HCT116 (cell line): ENCODE data around the gene SLC35D1. TPM values are rescaled to one million over a fixed set of nuclear protein-coding genes. Genes with fewer than 3 reads are reported as not detected.

Experiments used
- ATAC-seq: fragments of 200-7000 bp; cut with Tn5 transposase; 2 replicates; pipeline ENCODE4 v1.9.1; 2020; ENCODE audit warnings: mild to moderate bottlenecking, moderate library complexity
- BruUV-seq: library from RNA; stranded (reverse); fragments of 400-500 nt; replicated peaks from 2 replicates; lab custom pipeline; 2021; lab: Mats Ljungman, UMichigan
- CTCF ChIA-PET: fragments of 300-600 bp; sonication (Branson Sonifier 250); formaldehyde crosslinking; loops from one replicate; lab custom pipeline; 2021; ENCODE audit warnings: antibody characterized with exemption; lab: Charles Lee
- POLR2A ChIA-PET: fragments of 300-600, 350-600 bp; sonication (Branson Sonifier 250); formaldehyde crosslinking; loops from one replicate; lab custom pipeline; 2021; ENCODE audit warnings: antibody characterized with exemption; lab: Charles Lee
- RAD21 ChIA-PET, 2 experiments: fragments of 300-600 bp; sonication (Branson Sonifier 250); formaldehyde crosslinking; loops; one replicate each; lab custom pipeline; 2023; ENCODE audit warnings: low total read pairs in 2 of 2; ENCODE audit not compliant: uncharacterized antibody in 2 of 2, unreplicated experiment in 2 of 2, low non-redundant PET in 1 of 2; lab: Charles Lee
- DNase-seq: peaks from one replicate; pipeline ENCODE4 v3.0.0-alpha.2; 2010; ENCODE audit warnings: low read depth, low spot score
- H2AFZ ChIP-seq: fragments of 200-600 bp; shearing (Covaris generic), sonication (generic); 2 replicates; pipeline ENCODE4 v1.6.1; 2017; ENCODE audit warnings: low read depth, mixed run types, mixed read lengths, antibody characterized with exemption, low read length; ENCODE audit not compliant: poor library complexity, severe bottlenecking
- H3K27ac ChIP-seq: 2 replicates; pipeline ENCODE4 v1.5.1; 2012; ENCODE audit warnings: low read depth, low read length
- H3K27me3 ChIP-seq: fragments of 200-600 bp; sonication (generic); 2 replicates; pipeline ENCODE4 v1.6.1; 2016; ENCODE audit warnings: mixed run types, low read length, mixed read lengths; ENCODE audit not compliant: insufficient read depth
- H3K36me3 ChIP-seq, 2 experiments: fragments of 200-500 bp in 1 of 2; fragments of 200-600 bp in 1 of 2; sonication (Bioruptor generic) in 1 of 2; sonication (generic) in 1 of 2; 2 replicates each; pipeline versions ENCODE4 v1.5.1 to v1.6.1; 2014 to 2016; ENCODE audit warnings: low read length in 2 of 2, inconsistent platforms in 1 of 2, mixed read lengths in 1 of 2, mixed run types in 1 of 2; ENCODE audit not compliant: insufficient read depth in 2 of 2, control insufficient read depth in 1 of 2
- H3K4me1 ChIP-seq, 2 experiments: fragments of 200-600 bp in 1 of 2; sonication (generic) in 1 of 2; 2 replicates each; pipeline versions ENCODE4 v1.5.1 to v1.6.1; 2012 to 2017; ENCODE audit warnings: low read length in 2 of 2, inconsistent platforms in 1 of 2, mild to moderate bottlenecking in 1 of 2, mixed read lengths in 1 of 2, mixed run types in 1 of 2, moderate library complexity in 1 of 2; ENCODE audit not compliant: insufficient read depth in 2 of 2, control insufficient read depth in 1 of 2
- H3K4me2 ChIP-seq: fragments of 200-600 bp; sonication (generic); 2 replicates; pipeline ENCODE4 v1.6.1; 2017; ENCODE audit warnings: mixed run types, low read length, mixed read lengths
- H3K4me3 ChIP-seq, 2 experiments: fragments of 200-600 bp in 1 of 2; sonication (generic) in 1 of 2; replicated peaks in 1 of 2; 2 replicates each; pipeline ENCODE4 v1.5.1; 2011 to 2016; ENCODE audit warnings: low read length in 2 of 2, control low read depth in 1 of 2, low read depth in 1 of 2, mild to moderate bottlenecking in 1 of 2, mixed read lengths in 1 of 2, mixed run types in 1 of 2
- H3K79me2 ChIP-seq: fragments of 200-600 bp; sonication (generic); 2 replicates; pipeline ENCODE4 v1.6.1; 2017; ENCODE audit warnings: mild to moderate bottlenecking, mixed run types, low read length, moderate library complexity, mixed read lengths; ENCODE audit not compliant: insufficient read depth
- H3K9ac ChIP-seq: fragments of 200-600 bp; sonication (generic); 2 replicates; pipeline ENCODE4 v1.6.1; 2016; ENCODE audit warnings: low read length, mixed read lengths
- H3K9me2 ChIP-seq: fragments of 200-600 bp; sonication (generic), shearing (Covaris generic); 2 replicates; pipeline ENCODE4 v1.6.1; 2017; ENCODE audit warnings: mixed run types, mild to moderate bottlenecking, moderate library complexity; ENCODE audit not compliant: insufficient read depth
- H3K9me3 ChIP-seq, 2 experiments: fragments of 200-500 bp in 1 of 2; fragments of 200-600 bp in 1 of 2; sonication (Bioruptor generic) in 1 of 2; sonication (generic) in 1 of 2; 2 replicates each; pipeline ENCODE4 v1.6.1; 2014 to 2017; ENCODE audit warnings: low read length in 2 of 2, mixed read lengths in 2 of 2, inconsistent platforms in 1 of 2, low read depth in 1 of 2, mild to moderate bottlenecking in 1 of 2, mixed run types in 1 of 2, moderate library complexity in 1 of 2; ENCODE audit not compliant: control insufficient read depth in 1 of 2, insufficient read depth in 1 of 2
- H4K20me1 ChIP-seq: fragments of 200-600 bp; sonication (generic), shearing (Covaris generic); 2 replicates; pipeline ENCODE4 v1.6.1; 2017; ENCODE audit warnings: mixed run types, mild to moderate bottlenecking, moderate library complexity; ENCODE audit not compliant: insufficient read depth
- ELF1 ChIP-seq: IDR thresholded peaks from 2 replicates; pipeline ENCODE4 v1.6.1; 2012; ENCODE audit warnings: low read depth, borderline replicate concordance
- EZH2 ChIP-seq: fragments of 200-600 bp; sonication (generic); IDR thresholded peaks from 2 replicates; pipeline ENCODE4 v1.6.1; 2017; ENCODE audit warnings: antibody characterized with exemption, mixed run types
- EZH2phosphoT487 ChIP-seq: fragments of 200-600 bp; IDR thresholded peaks from 2 replicates; pipeline ENCODE4 v1.6.1; 2018; ENCODE audit warnings: antibody characterized with exemption, borderline replicate concordance
- FOSL1 ChIP-seq: IDR thresholded peaks from 2 replicates; pipeline ENCODE4 v1.6.1; 2012; ENCODE audit warnings: low read depth
- POLR2A ChIP-seq: IDR thresholded peaks from 2 replicates; pipeline ENCODE4 v1.7.0; 2011; ENCODE audit warnings: borderline replicate concordance; ENCODE audit not compliant: insufficient read depth, insufficient read length; ENCODE audit errors: extremely low read depth
- POLR2AphosphoS5 ChIP-seq: IDR thresholded peaks from 2 replicates; pipeline ENCODE4 v1.6.1; 2011; ENCODE audit warnings: mild to moderate bottlenecking, low read depth, low read length, moderate library complexity
- RAD21 ChIP-seq: IDR thresholded peaks from 2 replicates; pipeline ENCODE4 v1.6.1; 2012; ENCODE audit warnings: low read depth, mild to moderate bottlenecking
- SP1 ChIP-seq: IDR thresholded peaks from 2 replicates; pipeline ENCODE4 v1.6.1; 2012; ENCODE audit warnings: low read depth
- SRF ChIP-seq: IDR thresholded peaks from 2 replicates; pipeline ENCODE4 v1.6.1; 2012; ENCODE audit warnings: low read depth
- ZNF274 ChIP-seq: fragments of 200-500 bp; sonication (Bioruptor generic); IDR thresholded peaks from 2 replicates; pipeline ENCODE4 v1.6.1; 2014; ENCODE audit warnings: mild to moderate bottlenecking, low read depth, low read length, inconsistent platforms
- intact Hi-C: fragments of 100-400 bp; cut with micrococcal nuclease; formaldehyde crosslinking; loops from 2 replicates; pipeline ENCODE4 v1.10.0; 2022
- total RNA-seq: library from RNA; stranded (reverse); gene quantifications from one replicate; pipeline ENCODE4 v1.2.1, GENCODE V29; 2021; ENCODE audit not compliant: unreplicated experiment
- TF ChIP-seq, protein P1 (sequence below): IDR thresholded peaks from 2 replicates; pipeline ENCODE4 v1.6.1; 2012
- TF ChIP-seq, protein P2 (sequence below): IDR thresholded peaks from 2 replicates; pipeline ENCODE4 v1.6.1; 2012; ENCODE audit warnings: low read depth

Gene SLC35D1
- total RNA-seq, 1 experiment from 2014 or later, result 6.1 TPM

DNA sequence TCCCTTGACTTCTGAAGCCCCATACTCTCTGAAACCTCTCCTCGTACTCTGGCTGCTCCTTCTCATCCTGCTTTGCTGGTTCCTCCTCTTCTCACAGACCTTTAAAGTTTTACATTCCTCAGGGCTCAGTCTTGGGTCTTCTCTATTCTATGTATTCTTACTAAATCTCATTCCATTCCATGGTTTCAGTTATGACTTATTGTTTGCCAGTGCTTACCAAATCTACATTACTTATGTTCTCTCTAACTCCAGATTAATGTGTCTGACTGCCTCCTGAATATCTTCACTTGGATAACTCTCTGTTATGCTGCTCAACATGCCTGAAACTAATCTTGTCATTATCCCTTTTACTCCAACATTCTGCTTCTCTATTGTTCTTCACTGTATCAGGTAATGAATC, 5.4 kb upstream of the SLC35D1 start:
- Histone ChIP-seq H3K36me3 (no peaks in the 10 kb centered on the region), H3K9me2 (no peaks in the 10 kb centered on the region), H3K9me3 (no peaks in the 10 kb centered on the region), H3K4me1 (peaks cover 7 to 29% of the 10 kb centered on the region in 2 experiments; a peak in 2 of 4 replicates), H3K27me3 (no peaks in the 10 kb centered on the region), H3K4me3 (no peak overlapping the region), H3K79me2 (no peaks in the 10 kb centered on the region), H3K9ac (no peak overlapping the region), H4K20me1 (no peaks in the 10 kb centered on the region), H3K4me2 (no peak overlapping the region), H3K27ac (no peak overlapping the region), H2AFZ (no peak overlapping the region)
- TF ChIP-seq ELF1 (no peak), SRF (no peak), SP1 (no peak), POLR2A (no peak), POLR2AphosphoS5 (no peak), EZH2phosphoT487 (no peak), ZNF274 (no peak), RAD21 (no peak), FOSL1 (no peak), EZH2 (no peak)
- TF ChIP-seq, protein P1, sequence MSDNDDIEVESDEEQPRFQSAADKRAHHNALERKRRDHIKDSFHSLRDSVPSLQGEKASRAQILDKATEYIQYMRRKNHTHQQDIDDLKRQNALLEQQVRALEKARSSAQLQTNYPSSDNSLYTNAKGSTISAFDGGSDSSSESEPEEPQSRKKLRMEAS, result no peak
- TF ChIP-seq, protein P2, sequence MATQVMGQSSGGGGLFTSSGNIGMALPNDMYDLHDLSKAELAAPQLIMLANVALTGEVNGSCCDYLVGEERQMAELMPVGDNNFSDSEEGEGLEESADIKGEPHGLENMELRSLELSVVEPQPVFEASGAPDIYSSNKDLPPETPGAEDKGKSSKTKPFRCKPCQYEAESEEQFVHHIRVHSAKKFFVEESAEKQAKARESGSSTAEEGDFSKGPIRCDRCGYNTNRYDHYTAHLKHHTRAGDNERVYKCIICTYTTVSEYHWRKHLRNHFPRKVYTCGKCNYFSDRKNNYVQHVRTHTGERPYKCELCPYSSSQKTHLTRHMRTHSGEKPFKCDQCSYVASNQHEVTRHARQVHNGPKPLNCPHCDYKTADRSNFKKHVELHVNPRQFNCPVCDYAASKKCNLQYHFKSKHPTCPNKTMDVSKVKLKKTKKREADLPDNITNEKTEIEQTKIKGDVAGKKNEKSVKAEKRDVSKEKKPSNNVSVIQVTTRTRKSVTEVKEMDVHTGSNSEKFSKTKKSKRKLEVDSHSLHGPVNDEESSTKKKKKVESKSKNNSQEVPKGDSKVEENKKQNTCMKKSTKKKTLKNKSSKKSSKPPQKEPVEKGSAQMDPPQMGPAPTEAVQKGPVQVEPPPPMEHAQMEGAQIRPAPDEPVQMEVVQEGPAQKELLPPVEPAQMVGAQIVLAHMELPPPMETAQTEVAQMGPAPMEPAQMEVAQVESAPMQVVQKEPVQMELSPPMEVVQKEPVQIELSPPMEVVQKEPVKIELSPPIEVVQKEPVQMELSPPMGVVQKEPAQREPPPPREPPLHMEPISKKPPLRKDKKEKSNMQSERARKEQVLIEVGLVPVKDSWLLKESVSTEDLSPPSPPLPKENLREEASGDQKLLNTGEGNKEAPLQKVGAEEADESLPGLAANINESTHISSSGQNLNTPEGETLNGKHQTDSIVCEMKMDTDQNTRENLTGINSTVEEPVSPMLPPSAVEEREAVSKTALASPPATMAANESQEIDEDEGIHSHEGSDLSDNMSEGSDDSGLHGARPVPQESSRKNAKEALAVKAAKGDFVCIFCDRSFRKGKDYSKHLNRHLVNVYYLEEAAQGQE, result no peak
- intact Hi-C loops, result no loop called here
- RAD21 ChIA-PET, result no interaction called here
- POLR2A ChIA-PET, result no interaction called here
- ATAC-seq (no peak), DNase-seq (no peak)
- BruUV-seq, result no TSS peak
- CTCF ChIA-PET, result no interaction called here
